Measurements from ENCODE around the gene SPAG6.
"Not testable (repeated sequence)": the region's sequence is repeated elsewhere in the genome, so short reads cannot be mapped to it uniquely, and the experiment has no call there.

The SPAG6 gene

GRCh38 chr10:22343731-22344130 is 1.6 kb upstream of the SPAG6 start:
- no peak for DNase-seq

- DNase-seq, result no peak
Measured at GRCh38 chr10:22344249-22344648, 1.0 kb upstream of the SPAG6 start.

- no peak for DNase-seq
Measured at GRCh38 chr10:22344781-22345300, 455 bp upstream of the SPAG6 start.

- DNase-seq, result no peak
Measured at GRCh38 chr10:22346096-22346661, 883 bp downstream of the SPAG6 start.

GRCh38 chr10:22349755-22350154 is 4.5 kb downstream of the SPAG6 start:
- no peak for DNase-seq

- no peak for DNase-seq
Measured at GRCh38 chr10:22351131-22351703, 5.9 kb downstream of the SPAG6 start.

- no peak for DNase-seq
Measured at GRCh38 chr10:22356324-22356873, 11.1 kb downstream of the SPAG6 start.

GRCh38 chr10:22357770-22358169 is 12.5 kb downstream of the SPAG6 start:
- DNase-seq, result not testable (repeated sequence)

- DNase-seq, result no peak
Measured at GRCh38 chr10:22363305-22363704, 18.0 kb downstream of the SPAG6 start.

GRCh38 chr10:22364407-22365140 is 19.3 kb downstream of the SPAG6 start:
- no peak for DNase-seq

- no peak for DNase-seq
Measured at GRCh38 chr10:22365233-22365632, 19.9 kb downstream of the SPAG6 start.

- no peak for DNase-seq
Measured at GRCh38 chr10:22365644-22366434, 20.5 kb downstream of the SPAG6 start.

GRCh38 chr10:22366435-22366703 is 21.1 kb downstream of the SPAG6 start:
- no peak for DNase-seq

GRCh38 chr10:22366771-22367170 is 21.5 kb downstream of the SPAG6 start:
- DNase-seq, result no peak

GRCh38 chr10:22367471-22367870 is 22.2 kb downstream of the SPAG6 start:
- DNase-seq, result no peak

GRCh38 chr10:22368402-22368801 is 23.1 kb downstream of the SPAG6 start:
- DNase-seq, result no peak

- no peak for DNase-seq
Measured at GRCh38 chr10:22368981-22369380, 23.7 kb downstream of the SPAG6 start.

- DNase-seq, result no peak
Measured at GRCh38 chr10:22369434-22370072, 24.3 kb downstream of the SPAG6 start.

GRCh38 chr10:22370320-22370719 is 25.0 kb downstream of the SPAG6 start:
- no peak for DNase-seq

GRCh38 chr10:22372298-22372697 is 27.0 kb downstream of the SPAG6 start:
- no peak for DNase-seq

- no peak for DNase-seq
Measured at GRCh38 chr10:22372917-22373316, 27.6 kb downstream of the SPAG6 start.

- DNase-seq, result no peak
Measured at GRCh38 chr10:22374489-22375126, 29.3 kb downstream of the SPAG6 start.
